KBM-7 (cell line): ENCODE data around the gene GLT6D1.

Experiments used
- DNase-seq: peaks from one replicate; pipeline ENCODE4 v3.0.0-alpha.2; 2015
- in situ Hi-C: fragments of 300-500 bp; cut with MboI; formaldehyde crosslinking; loops from 2 replicates; pipeline ENCODE4 v1.14.3; 2020; ENCODE audit warnings: low sequenced_read_pairs, low pct_unique_long_range_greater_than_20kb, mixed read lengths

Gene GLT6D1

DNA sequence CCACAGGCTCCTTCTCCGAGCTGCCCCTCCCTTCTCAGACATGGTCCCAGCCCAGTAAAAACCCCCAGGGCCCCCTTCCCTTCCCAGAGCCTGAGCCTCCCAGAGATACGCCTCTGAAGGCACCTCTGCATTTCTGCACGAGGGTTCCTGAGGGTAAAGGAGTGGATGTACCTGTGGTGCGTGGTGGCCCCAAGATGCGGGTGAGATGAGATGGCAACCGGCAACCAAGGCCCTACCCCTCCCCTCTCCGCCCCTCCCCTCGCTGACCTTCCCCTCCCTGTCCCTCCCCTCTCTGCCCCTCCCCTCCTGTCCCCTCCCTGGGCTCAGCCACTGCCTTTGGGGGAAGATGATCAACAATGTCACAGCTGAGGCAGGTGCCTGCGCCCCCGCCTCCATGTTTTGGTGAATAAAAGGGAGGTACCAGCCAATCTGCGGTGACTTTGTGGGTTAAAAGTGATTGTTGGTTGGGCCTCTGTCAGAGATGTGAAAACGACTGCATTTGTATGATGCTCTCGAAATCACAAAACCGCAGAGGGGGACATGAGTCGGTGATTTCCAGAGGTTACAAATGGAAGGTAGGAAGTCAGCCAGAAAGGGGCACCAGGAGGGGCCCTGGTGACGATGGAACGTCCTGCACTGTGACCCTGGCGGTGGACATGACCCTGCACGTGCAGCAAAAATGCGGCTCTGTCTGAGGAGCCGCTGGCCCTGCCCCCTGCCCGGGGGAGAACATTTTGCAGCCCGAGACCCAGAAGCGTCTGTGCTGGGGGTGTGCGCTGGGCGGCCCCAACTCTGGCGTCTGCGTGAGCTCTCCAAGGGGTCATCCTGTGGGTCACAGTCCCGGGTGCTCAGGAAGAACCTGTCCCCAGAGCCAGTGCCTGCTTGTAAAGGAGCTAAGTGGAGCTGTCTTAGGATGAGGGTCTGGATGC, 27.5 kb upstream of the GLT6D1 start:
- DNase-seq, result no peak
- in situ Hi-C loops, result no loop called here

DNA sequence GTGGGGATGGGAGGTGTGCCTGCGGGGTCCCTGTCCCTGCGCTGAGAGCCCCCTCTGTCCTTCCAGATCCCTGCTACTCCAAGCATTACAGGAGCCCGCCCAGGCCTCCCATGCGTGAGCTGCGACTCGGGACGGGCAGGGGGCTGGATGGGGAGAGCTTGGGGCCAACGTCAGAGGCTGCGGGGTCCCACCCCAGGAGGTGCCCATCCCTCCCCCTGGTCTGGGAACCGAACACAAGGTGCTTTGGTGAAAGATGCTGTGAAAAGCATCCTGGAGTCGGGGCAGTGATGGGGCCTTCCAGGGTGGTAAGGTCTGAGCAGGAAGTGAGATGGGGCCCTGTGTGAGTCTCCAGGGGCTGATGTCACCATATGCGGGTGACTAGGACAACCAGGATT, 26.5 kb upstream of the GLT6D1 start:
- in situ Hi-C loops, result no loop called here
- DNase-seq, result no peak

DNA sequence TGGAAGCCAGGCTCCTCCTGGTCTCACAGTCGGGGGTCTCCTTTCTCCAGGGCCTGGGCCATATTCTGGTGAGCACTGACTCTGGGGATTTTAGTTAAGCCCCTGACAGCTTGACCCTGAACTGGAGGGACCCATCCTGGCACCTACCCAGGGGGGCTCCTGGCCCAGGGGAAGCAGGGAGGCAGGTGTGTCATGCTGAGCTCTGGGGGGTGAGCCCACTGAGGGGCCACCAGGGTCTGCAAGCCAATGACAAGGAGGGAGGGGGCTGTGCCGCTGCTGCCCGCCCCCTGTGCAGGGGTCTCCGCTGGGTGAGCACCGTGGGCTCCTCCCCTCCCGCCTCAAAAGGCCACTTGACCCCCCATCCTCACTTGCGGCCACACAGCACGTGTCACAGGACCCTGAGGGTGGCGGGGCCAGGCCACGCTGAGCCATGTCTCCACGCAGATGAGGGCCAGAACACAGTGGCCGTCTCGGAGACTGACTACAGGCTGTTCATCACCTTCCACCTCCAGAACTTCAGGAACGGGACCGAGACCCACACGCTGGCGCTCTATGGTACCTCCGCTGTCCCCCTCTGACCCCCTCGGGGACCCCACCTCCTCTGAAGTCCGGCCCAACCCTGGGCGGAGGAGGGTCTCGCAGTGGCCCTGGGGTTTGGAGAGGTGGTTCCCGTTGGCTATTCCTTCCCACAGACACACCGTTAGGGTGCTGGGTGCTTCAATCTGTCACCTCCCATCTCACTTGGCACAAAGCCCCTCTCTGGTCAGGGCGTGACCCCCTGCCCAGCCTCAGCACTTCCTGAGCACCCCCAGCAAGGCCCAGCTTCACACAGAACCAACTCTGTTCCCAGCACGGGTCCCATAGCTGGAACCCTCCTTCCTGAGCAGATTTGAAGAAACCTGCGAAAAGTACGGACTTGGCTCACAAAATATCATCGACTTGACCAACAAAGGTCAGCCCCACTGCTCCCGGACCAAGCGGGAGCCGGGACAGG, 25.8 kb upstream of the GLT6D1 start:
- in situ Hi-C loops, result no loop called here
- no peak for DNase-seq

DNA sequence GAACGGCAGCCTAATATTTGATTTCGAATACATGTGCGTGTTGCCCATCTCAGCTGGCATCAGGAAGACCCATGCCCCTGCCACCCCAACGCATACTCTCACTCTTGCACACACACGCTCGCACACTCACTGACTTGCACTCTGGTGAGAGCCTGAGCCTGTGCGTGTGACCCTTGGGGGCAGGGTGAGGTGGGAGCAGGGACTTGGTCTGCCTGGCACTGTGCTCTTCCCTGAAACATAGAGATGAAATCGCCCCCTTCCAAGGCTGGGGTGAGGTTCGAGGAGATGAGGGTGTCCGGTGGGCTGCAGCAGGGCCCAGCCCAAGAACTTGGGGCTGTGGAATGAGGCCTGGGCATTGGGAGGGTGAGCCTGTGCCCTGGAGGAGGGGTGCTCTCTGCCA, 24.9 kb upstream of the GLT6D1 start:
- DNase-seq, result no peak
- in situ Hi-C loops, result no loop called here

DNA sequence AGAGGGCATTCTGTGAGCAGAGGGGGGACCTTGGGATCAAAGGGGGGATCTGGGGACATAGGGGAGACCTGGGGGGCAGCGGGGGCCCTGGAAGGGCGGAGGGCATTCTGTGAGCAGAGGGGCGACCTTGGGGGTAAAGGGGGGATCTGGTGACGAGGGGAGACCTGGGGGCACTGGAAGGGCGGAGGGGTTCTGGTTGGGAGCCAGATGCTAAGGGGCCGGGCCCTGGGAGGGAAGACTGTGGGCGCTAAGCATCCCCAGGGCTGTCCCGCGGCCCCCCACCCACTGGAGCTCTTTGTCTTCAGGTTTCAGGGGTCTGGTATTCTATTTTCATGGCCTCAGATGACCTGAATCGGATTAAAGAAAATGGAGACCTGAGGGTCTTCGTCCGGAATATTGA, 24.5 kb upstream of the GLT6D1 start:
- in situ Hi-C loops, result no loop called here

DNA sequence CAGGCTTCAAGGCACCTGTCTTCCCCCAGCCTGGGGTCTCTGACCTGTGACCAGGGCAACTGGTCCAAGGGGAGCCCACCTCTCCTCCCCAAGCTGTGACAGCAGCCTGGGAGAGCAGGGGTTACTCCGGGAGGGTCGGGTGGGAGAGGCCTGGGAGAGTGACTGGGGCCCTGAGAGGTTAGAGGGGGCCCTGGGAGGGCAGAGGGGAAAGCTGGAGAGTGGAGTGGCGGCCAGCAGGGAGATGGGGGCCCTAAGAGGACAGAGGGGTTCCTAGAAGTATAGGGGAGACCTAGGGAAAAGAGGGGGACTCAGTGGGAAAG, 24.1 kb upstream of the GLT6D1 start:
- DNase-seq, result no peak
- in situ Hi-C loops, result no loop called here

More for the DNA sequence above, 24.5 kb upstream of the GLT6D1 start:
- no peak for DNase-seq

DNA sequence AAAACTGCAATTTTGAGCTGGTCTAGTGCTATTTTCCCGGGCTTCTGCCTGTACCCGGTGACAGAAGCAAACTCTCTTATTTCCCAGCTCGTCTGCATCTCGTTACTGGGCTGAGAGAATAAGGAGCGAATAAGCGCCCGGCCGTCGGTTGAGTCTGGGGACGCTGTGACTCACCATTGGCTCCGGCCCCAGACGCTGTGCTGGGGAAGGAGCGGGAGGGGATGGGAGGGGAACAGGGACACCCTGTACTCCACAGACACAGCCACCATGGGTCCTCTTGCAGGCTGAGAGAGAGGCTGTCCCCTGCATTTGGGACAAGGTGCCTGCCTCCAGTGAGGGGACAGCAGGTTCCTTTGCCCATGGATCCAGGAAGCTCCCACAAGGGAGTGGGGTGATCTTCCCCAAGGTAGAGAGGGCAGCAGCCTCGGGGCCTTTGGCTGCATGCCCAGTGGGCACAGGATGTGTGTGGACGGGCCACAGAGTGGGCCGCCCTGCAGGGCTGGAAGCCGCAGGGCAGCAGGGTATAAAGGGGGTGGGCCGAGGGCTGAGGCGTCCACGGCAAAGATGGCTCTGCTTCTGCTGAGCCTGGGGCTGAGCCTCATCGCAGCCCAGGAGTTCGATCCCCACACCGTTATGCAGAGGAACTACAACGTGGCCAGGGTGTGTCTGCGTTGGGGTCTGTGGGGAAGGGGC, 23.6 kb upstream of the GLT6D1 start, which contains the start of gene LCN9:
Gene LCN9, plus strand, starts transcription at position 552 of the 693 bp plus-strand sequence. Its CDS starts 13 bp downstream, at position 565.
- in situ Hi-C loops, result no loop called here
- DNase-seq, result no peak

DNA sequence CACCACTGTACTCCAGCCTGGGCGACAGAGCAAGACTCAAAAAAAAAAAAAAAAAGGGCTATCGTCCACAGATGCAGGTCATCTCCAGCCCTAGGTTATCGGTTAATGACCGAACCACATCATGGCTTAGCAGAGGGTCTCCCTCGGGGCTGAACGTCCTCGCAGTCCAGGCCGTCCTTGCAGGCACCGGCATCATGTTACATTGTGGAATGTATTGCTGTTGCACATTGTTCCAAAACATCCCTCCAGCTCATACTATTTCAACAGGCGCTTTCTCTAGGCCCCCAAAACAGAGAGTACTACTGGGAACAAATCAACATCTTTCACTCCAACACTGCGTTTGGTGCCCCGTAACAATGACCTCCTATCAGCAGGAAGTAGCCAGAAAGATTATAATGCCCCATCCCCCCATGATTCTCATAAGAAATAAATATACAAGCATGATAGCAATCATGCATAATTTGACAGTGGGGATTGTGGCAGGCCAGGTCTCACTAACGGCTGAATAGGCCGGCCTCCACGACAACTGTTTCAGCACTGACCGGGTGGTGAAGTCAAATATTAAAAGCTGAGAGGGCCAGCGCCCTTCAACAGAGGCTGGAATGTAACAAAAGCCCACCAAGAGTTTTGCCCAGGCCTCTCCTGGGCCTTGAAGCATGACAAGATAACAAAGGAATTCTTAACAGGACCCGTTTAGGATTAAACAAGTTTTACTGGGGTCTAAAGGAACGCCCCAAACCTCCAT, 22.6 kb upstream of the GLT6D1 start:
- DNase-seq, result no peak
- in situ Hi-C loops, result no loop called here

DNA sequence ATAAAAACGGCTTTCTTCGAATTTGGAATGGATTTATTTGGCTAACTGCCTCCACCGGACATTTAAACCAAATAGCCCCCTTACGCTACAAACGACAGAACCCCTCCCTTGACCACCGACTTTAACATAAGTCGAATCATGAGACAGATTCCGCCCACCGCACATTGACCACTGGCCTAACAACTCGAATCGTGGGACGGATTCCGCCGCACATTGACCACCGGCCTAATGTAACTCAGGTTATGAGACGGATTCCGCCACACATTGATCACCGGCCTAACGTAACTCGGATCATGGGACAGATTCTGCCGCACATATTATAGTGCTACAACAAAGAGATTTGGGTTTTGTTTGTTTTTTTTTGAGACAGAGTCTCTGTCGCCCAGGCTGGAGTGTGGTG, 21.1 kb upstream of the GLT6D1 start:
- no peak for DNase-seq
- in situ Hi-C loops, result no loop called here

DNA sequence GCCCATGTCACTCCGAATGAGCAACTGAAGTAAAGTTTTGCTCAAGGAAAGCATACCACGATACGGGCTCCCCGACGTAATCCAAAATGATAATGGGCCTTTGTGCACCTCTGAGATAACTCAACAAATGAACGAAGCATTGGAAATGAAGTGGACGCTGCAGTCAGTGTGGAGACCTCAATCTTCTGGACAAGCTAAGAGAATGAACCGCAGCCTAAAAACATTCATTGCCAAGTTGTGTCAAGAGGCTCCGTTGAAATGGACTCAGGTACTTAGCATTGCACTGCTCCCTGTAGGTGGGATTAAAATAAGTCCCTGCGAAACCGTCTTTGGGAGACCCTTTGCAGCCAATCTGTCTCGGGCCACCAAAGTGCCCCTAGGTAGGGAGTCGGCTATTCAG, 19.9 kb upstream of the GLT6D1 start:
- in situ Hi-C loops, result no loop called here
- no peak for DNase-seq

DNA sequence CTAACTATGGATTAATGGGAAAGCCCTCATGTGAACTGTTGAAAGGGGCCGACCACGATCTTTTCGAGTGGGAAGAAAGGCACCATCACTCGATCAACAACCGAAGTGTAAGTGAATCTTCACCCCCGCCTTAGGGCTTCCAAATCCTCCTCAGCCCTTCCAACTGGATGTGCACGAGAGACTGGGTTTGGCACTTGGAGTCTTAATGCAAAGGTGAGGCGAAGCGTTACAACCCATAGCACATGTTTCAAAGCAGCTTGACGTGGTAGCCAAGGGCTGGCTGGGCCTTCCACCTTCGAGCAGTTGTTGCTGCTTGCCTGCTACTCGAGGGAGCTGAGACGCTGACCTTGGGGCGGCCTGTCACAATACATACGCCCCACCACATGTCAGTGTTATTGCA, 18.1 kb upstream of the GLT6D1 start:
- in situ Hi-C loops, result no loop called here
- no peak for DNase-seq

DNA sequence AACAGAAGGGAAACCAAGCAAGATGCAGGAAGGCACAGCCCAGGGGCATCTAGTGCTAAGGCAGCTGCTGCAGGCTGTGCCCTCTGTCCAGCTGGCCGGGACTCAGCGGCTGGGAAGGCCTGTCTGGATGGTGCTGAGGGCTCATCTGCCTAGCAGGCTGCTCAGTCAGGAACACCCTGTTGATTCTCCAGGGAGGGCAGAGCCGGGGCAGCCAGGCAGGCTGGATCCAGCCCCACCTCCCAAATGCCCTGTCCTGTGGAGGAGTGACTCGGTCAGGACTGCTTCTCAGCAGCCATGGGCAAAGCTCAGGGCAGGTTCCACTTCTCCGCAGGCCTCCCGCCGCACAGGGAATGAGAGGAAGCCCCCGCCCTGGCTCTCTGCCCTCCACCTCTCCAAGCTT, 16.0 kb upstream of the GLT6D1 start:
- DNase-seq, result no peak
- in situ Hi-C loops, result no loop called here

DNA sequence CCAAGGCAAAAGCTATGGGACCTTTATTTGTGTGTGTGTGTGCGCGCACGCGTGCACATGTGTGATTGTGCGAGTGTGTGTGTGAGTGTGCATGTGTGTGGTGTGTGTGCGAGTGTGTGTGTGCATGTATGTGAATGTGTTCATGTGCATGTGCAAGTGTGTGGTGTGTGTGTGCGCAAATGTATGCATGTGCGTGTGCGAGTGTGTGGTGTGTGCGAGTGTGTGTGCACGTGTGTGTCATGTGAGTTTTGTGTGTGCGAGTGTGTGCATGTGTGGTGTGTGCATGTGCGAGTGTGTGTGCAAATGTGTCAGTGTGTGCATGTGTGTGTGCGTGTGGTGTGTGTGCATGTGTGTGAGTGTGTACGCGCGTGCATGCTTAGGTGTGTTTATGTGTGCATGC, 11.1 kb upstream of the GLT6D1 start:
- DNase-seq, result no peak

DNA sequence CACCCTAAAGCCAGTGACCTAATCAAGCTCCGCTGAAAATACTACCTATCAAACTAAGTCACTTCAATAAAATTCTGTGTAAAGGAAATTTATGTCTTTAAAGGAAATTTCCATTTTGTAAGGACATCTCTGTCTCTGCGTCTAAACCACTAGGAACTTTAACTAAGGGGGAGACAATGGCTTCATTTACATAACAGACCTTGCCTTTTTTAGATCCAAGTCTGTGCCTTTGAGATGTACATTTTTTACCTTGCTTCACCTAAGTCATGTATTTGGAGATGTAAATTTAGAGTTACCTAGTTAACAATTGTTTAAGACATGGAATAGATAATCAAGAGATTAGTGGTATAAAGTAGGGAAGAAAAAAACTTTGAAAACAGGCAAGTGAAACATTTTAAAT, 10.2 kb upstream of the GLT6D1 start:
- in situ Hi-C loops, result no loop called here
- DNase-seq, result no peak

More for the DNA sequence above, 11.1 kb upstream of the GLT6D1 start:
- in situ Hi-C loops, result no loop called here

DNA sequence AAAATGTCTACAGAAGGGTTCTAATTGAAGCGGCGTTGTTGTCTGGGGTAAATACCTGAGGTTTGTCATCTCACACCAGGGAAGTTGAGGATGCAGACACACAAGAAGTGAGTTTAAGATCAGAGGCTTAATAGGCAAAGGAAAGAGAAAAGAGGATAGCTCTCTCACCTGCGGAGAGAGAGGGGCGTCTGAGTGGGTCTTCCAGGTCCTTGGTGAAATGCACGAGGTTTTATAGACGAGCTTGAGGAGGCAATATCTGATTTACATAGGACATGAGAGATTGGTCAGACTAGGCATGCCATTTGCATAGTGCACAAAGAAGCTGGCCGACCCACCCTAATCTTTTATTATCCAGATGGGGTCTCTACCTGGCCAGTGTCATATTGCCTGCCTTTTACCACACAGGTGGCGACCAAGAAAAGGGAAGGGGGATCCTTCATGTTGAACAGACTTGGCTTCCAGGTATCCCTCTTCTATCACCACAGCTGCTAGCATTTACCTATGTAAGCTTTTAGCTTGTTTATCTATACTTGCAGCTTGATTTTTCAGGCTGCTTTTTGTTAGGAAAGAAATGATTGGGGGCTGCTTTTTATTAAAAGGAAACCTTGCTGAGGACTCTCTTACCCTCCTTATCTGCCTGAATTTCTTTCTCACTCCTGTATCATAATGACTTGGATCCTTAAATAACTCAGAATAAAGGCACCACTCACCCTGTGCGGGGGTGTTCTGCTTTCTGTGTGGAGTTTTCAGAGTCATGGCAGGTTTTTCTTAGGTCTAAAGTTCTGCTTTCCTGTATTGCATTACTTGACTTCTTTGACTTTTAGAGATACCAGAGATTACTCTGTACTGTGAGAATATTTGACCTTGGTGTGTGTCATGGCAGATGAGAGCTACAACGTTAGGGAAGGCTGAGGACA, 9.4 kb upstream of the GLT6D1 start:
- in situ Hi-C loops, result no loop called here
- no peak for DNase-seq

DNA sequence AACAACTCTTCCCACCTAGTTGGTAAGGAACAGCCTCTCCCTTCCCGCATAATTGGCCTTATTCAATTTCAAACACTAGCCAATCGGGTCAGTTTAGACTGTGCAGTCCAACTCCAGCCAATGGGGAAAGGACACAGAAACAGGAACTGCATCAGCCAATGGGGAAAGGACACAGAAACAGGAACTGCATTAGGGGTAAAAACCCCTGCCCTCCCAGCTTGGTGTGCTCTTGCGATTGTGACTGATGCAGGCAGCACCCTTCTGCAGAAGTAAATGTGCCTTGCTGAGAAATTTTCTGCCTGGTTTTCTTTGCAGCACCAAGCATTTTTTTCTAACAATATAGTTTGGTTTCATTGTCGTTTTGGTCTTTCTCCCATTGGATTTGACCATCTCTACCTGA, 8.5 kb upstream of the GLT6D1 start:
- DNase-seq, result peak; percentile 1
- in situ Hi-C loops, result no loop called here

DNA sequence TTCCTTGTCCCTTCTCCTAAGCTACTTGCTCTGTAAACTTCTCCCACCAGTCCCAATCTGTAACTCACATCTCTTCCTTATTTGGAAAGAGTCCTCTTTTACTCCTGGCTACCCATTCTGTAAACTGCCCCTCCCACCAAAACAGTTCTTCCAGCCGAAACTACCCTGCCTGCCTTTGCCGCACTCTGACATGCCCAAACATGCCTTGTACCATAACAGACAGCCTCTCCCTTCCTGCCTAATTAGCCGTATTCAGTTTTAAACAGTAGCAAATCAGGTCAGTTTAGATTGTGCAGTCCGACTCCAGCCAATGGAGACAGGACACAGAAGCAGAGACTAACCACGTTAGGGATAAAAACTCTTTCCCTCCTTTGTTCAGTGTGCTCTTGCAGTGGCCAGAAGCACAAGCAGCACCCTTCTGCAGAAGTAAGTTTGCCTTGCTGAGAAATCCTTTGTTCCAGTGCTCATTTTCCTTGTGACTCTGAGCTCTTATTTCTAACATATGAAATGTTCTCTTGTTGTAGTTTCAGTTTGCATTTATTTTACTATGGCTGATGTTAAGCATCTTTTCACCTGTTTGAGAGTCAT, 5.4 kb upstream of the GLT6D1 start:
- DNase-seq, result peak; percentile 31
- in situ Hi-C loops, result no loop called here

DNA sequence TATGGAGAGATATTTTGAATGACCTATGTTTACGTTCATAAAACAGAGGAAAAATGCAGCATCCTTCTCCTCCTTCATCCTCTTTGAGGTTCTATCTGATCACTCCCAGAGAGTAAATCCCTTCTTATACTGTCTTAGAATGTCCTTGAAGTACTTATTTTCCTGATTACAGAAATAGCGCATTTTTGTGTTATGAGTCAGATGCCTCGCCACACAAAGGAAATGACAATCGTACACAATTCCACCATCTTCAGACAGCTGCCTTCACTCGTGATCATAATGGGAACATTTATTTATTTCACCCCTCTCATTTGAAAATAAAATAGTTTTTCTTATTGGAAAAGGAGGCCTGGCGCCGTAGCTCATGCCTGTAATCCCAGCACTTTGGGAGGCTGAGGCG, 2.4 kb upstream of the GLT6D1 start:
- no peak for DNase-seq
- in situ Hi-C loops, result no loop called here
